ENCODE results near the gene TTLL11. TPM values are rescaled to one million over a fixed set of nuclear protein-coding genes. Genes with fewer than 3 reads are reported as not detected.

The TTLL11 gene
- polyA plus RNA-seq, 1 donor from 2014 or later: 8.0 TPM

DNA sequence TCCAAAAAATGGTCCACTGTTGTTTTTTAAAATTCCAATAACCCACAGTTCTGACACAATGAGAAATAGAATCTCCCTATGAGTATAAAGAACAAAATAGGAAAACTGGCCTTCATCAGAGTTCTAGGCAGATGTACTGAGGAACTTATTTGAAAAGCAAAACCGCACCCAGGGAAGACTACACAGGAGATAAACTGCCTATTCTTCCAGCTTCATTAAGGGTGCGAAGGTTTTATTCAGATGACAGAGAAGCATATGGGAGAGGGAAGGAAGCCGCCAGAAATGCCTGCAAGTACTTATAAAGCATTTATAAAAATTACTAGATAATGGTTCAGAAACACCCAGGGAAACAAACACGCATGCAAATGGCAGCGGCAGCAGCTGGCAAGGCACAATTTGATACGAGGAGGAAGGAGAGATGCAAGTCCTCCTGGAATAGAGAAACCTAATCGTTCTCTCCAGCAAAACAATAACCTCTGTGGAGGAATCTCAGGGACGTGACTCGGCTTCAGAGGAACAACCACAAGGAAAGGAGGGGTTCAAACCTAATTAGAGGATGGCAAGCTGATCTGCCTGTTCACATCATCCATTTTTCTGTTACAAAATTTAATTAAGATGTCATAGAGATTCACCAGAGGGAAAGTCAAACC is 9.0 kb downstream of the TTLL11 start:
- Histone ChIP-seq H3K79me2 (replicated peaks; ENCODE audit: insufficient read depth, low read length) (no peaks in the 10 kb centered on the region), H3K9me3 (ENCODE audit: low read length) (no peaks in the 10 kb centered on the region), H3K9me2 (ENCODE audit: insufficient read depth, low read length) (no peaks in the 10 kb centered on the region), H3K36me3 (ENCODE audit: insufficient read depth, low read length) (no peaks in the 10 kb centered on the region), H3K4me3 (ENCODE audit: low read length) (peak overlapping the region; percentile 39), H3F3A (ENCODE audit: insufficient read depth, low read length, poor library complexity, severe bottlenecking) (no peaks in the 10 kb centered on the region), H3K27me3 (ENCODE audit: insufficient read depth, low read depth, low read length) (no peaks in the 10 kb centered on the region), H3K4me2 (ENCODE audit: low read length) (no peak overlapping the region), H3K9ac (ENCODE audit: low read length) (peak overlapping the region; percentile 22), H2AFZ (ENCODE audit: low read depth, low read length) (no peak overlapping the region), H3K27ac (ENCODE audit: low read length) (peak overlapping the region; percentile 34), H4K20me1 (ENCODE audit: insufficient read depth) (no peaks in the 10 kb centered on the region)
- TF ChIP-seq MXI1 (conservative IDR thresholded peaks at IDR 0.05; ENCODE audit: poor library complexity, severe bottlenecking) (no peak), EP300 (conservative IDR thresholded peaks at IDR 0.05; ENCODE audit: poor library complexity, severe bottlenecking) (no peak), EZH2 (IDR thresholded peaks at IDR 0.05; ENCODE audit: borderline replicate concordance, insufficient read depth, low read length, poor library complexity, severe bottlenecking) (no peak), POLR2AphosphoS5 (IDR thresholded peaks at IDR 0.05) (no peak), SMC3 (conservative IDR thresholded peaks at IDR 0.05; ENCODE audit: poor library complexity) (no peak), RAD21 (conservative IDR thresholded peaks at IDR 0.05) (no peak), TAF1 (IDR thresholded peaks at IDR 0.05; ENCODE audit: low read depth) (no peak)
- TF ChIP-seq, protein P1, sequence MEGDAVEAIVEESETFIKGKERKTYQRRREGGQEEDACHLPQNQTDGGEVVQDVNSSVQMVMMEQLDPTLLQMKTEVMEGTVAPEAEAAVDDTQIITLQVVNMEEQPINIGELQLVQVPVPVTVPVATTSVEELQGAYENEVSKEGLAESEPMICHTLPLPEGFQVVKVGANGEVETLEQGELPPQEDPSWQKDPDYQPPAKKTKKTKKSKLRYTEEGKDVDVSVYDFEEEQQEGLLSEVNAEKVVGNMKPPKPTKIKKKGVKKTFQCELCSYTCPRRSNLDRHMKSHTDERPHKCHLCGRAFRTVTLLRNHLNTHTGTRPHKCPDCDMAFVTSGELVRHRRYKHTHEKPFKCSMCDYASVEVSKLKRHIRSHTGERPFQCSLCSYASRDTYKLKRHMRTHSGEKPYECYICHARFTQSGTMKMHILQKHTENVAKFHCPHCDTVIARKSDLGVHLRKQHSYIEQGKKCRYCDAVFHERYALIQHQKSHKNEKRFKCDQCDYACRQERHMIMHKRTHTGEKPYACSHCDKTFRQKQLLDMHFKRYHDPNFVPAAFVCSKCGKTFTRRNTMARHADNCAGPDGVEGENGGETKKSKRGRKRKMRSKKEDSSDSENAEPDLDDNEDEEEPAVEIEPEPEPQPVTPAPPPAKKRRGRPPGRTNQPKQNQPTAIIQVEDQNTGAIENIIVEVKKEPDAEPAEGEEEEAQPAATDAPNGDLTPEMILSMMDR (IDR thresholded peaks at IDR 0.05; ENCODE audit: poor library complexity, severe bottlenecking): no peak
- TF ChIP-seq, protein P2, sequence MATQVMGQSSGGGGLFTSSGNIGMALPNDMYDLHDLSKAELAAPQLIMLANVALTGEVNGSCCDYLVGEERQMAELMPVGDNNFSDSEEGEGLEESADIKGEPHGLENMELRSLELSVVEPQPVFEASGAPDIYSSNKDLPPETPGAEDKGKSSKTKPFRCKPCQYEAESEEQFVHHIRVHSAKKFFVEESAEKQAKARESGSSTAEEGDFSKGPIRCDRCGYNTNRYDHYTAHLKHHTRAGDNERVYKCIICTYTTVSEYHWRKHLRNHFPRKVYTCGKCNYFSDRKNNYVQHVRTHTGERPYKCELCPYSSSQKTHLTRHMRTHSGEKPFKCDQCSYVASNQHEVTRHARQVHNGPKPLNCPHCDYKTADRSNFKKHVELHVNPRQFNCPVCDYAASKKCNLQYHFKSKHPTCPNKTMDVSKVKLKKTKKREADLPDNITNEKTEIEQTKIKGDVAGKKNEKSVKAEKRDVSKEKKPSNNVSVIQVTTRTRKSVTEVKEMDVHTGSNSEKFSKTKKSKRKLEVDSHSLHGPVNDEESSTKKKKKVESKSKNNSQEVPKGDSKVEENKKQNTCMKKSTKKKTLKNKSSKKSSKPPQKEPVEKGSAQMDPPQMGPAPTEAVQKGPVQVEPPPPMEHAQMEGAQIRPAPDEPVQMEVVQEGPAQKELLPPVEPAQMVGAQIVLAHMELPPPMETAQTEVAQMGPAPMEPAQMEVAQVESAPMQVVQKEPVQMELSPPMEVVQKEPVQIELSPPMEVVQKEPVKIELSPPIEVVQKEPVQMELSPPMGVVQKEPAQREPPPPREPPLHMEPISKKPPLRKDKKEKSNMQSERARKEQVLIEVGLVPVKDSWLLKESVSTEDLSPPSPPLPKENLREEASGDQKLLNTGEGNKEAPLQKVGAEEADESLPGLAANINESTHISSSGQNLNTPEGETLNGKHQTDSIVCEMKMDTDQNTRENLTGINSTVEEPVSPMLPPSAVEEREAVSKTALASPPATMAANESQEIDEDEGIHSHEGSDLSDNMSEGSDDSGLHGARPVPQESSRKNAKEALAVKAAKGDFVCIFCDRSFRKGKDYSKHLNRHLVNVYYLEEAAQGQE (IDR thresholded peaks at IDR 0.05; ENCODE audit: borderline replicate concordance): no peak

DNA sequence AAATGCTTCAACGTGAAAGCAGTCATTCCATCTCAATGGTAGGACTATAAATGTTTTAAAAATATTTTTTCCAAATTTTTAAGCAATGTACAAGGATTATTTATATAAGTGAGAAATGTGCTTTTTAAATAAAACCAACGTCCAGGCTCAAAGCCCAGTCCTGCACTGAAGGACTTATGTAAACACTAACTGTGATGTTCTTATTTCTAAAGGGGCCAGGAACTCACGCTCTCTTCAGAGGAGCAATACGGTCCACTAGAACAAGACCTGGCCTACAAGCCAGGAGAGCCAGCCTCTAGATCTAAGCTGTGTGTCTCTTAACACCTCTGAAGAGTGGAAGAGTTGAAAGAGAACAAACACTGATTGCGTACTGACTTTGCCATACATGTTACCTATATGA is 12.1 kb downstream of the TTLL11 start:
- no peak overlapping the region for H3K27ac ChIP-seq (ENCODE audit: low read length)
- H3F3A ChIP-seq (ENCODE audit: insufficient read depth, low read length, poor library complexity, severe bottlenecking): no peaks in the 10 kb centered on the region
- H3K9me2 ChIP-seq (ENCODE audit: insufficient read depth, low read length): no peaks in the 10 kb centered on the region
- no peaks in the 10 kb centered on the region for H3K27me3 ChIP-seq (ENCODE audit: insufficient read depth, low read depth, low read length)
- no peak overlapping the region for H3K9ac ChIP-seq (ENCODE audit: low read length)
- no peaks in the 10 kb centered on the region for H4K20me1 ChIP-seq (ENCODE audit: insufficient read depth)
- no peaks in the 10 kb centered on the region for H3K36me3 ChIP-seq (ENCODE audit: insufficient read depth, low read length)
- H3K4me2 ChIP-seq (ENCODE audit: low read length): no peak overlapping the region
- H3K4me3 ChIP-seq (ENCODE audit: low read length): no peak overlapping the region
- no peaks in the 10 kb centered on the region for H3K79me2 ChIP-seq (replicated peaks; ENCODE audit: insufficient read depth, low read length)
- no peaks in the 10 kb centered on the region for H3K9me3 ChIP-seq (ENCODE audit: low read length)
- no peak overlapping the region for H2AFZ ChIP-seq (ENCODE audit: low read depth, low read length)
- TF ChIP-seq SMC3 (conservative IDR thresholded peaks at IDR 0.05; ENCODE audit: poor library complexity): no peak
- TF ChIP-seq MXI1 (conservative IDR thresholded peaks at IDR 0.05; ENCODE audit: poor library complexity, severe bottlenecking): no peak
- TF ChIP-seq, protein P1 (IDR thresholded peaks at IDR 0.05; ENCODE audit: poor library complexity, severe bottlenecking): no peak
- no peak for TF ChIP-seq RAD21 (conservative IDR thresholded peaks at IDR 0.05)
- no peak for TF ChIP-seq EZH2 (IDR thresholded peaks at IDR 0.05; ENCODE audit: borderline replicate concordance, insufficient read depth, low read length, poor library complexity, severe bottlenecking)
